HG02970 (cell line): Measurements from ENCODE around the gene TNIK.
"Not testable (repeated sequence)": the region's sequence is repeated elsewhere in the genome, so short reads cannot be mapped to it uniquely, and the experiment has no call there.

ENCODE experiments used
- ATAC-seq: cut with Tn5 transposase; IDR thresholded peaks from one replicate; pipeline ENCODE4 v1.9.1; 2021; ENCODE audit warnings: mild to moderate bottlenecking, moderate library complexity, moderate number of reproducible peaks; ENCODE audit not compliant: unreplicated experiment, low FRiP score

The TNIK gene

DNA sequence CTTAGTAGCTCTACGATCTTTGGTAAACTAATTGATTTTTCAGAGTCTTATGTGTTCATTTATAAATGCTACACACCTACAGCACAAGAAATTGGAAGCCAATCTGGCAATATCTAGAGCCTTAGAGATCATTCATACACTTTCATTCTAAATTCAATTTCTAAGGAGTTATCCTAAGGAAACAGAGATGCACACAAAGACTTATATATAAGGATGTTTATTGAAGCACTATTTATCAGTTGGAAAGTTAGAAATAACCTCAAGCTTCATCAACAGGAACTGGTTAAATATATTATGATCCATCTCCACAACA, 12.7 kb downstream of the TNIK start:
- ATAC-seq, result not testable (repeated sequence)

DNA sequence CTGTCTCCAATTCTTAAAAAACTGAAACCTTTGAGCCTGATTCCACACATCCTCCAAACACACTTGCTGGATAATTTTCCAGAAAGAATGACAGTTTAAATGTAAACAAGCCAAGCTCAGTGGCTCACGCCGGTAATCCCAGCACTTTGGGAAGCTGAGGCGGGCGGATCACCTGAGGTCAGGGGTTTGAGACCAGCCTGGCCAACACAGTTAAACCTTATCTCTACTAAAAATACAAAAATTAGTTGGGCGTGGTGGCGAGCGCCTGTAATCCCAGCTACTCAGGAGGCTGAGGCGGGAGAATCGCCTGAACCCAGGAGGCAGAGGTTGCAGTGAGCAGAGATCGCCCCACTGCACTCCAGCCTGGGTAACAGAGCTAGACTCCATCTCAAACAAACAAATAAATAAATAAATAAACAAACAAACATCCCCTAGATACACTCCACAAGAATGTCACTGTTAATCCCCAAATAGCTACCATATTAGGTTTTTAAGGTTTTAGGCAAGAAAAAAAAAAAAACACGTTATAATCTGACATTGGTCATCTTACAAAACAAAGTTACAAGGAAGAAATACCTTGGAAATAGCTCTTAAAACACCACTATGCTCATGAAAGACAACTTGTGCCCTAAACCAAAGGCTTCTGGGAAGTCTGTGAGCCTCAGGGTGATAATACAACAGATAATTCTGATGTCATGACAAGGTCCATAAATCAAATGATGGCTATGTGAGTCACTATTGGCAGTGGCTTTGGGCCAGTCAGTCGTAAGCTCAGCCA, 13.2 kb downstream of the TNIK start:
- ATAC-seq, result no peak

DNA sequence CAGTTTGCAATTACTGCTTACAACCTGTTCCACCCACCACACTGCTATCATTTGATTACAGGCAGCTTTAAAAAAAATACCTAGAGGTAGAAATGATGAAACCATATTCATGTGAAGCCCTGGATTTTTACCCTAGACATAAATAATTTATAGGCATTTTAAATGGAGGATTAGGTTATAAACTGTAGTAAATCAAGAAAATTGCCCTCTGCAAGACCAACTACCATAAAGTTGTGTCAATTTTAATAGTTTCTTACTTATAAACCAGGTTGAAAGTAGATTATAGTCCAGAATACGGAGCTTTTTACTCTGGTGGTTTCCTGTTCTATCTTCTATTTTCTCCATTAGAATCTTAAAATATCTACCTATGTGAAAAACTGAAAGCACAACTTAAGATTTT, 13.9 kb downstream of the TNIK start:
- no peak for ATAC-seq

DNA sequence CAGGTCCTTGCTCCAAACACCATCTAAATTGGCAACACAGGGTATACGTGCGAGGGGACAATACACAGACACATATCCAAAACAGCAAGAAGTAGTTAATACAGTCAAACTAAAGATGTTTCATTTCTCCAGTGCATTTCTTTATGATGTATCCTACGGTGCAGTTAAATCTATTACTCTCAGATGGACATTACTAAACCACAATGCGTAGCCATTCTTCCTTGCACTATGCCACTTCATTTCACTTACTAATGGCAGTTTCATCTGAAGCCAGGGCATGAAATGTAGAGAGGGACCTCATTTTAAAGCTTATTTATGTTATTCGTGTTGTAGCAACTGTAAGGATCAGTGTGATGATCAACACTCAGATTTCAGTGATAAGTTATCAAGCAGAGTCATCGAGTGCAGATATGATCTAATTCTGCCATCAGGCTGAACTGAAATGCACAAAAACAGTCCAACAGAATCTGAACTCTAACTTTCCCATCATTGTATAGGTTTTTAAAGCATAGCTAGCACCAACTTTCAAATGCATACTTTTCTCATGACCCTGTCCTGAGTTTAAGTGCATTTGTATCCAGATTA, 14.5 kb downstream of the TNIK start:
- no peak for ATAC-seq

DNA sequence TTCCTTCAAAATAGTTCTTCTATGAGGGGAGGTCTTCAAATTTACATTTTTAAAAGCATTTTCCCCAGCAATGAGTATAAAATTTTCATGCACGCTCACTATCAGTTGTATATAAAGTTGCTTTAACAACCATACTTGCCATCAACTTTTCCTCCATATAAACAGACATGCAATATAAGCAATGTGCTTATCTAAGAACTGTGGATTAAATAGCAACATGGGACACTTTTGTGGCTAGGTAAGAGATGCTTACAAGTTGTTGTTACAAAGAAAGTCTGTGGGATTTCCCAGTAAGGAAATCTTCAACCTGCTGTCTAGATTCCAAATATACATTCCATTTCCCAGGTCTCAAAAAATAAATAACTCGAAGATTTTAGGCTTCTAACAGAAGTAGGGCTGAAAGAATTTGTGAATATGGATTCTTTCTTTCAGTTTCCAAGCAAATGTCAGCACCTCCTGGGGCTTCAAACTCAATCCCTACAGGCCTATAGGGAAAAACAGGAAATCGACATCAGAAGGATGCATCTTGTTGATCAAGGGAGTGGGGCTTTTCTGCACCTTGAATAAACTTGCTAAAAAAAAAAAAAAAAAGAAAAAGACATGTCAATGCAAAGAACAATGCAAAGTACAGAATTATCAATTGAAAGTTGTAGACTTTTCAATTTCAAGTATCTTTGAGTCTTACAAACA, 16.1 kb downstream of the TNIK start:
- no peak for ATAC-seq

DNA sequence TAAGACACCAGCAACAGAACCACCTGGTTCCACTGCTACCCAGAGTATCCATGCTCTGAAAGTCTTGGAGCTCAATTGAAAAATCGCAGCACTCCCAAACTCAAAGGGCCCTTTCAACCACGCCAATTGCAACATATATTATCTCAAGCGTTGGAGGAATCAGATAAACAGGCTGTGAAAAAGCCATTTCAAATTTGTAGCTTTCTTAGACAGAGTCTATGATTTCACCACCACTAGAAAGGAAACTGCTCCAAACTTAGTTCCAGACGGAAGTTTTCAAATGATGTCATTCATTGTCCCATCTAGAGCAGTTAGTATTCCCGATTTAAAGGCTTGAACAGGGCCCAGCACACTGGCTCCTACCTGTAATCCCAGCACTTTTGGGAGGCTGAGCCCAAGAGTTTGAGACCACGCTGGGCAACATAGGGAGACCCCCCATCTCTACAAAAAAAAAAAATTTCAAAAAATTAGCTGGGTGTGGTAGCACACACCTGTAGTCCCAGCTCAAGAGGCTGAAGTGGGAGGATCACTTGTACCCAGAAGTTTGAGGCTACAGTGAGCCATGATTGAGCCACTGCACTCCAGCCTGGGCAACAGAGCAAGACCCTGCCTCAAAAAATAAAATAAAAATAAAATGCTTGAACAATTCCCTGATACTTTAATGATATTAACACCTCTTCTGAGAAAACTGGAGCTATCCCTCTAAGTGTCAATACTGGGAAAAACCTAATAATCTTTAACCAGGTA, 16.8 kb downstream of the TNIK start:
- no peak for ATAC-seq

DNA sequence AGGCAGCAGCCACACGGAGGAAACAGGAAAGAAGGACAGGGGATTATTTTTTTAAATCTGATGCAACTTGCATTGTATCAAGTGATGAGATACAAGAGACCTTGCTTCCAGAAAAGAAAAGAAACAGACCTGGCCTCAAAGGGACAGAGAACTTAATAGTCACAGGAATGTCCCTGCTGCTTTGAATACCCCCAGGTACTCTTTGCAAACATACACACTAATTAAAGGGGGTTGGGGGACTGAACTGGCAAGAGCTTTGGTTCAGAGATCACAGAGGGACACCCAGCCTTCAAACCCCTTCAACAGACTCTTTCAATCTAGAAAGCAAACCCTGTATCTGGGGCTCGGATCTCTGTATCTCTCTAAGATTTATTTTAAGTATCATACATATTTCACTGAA, 18.0 kb downstream of the TNIK start:
- ATAC-seq, result no peak

DNA sequence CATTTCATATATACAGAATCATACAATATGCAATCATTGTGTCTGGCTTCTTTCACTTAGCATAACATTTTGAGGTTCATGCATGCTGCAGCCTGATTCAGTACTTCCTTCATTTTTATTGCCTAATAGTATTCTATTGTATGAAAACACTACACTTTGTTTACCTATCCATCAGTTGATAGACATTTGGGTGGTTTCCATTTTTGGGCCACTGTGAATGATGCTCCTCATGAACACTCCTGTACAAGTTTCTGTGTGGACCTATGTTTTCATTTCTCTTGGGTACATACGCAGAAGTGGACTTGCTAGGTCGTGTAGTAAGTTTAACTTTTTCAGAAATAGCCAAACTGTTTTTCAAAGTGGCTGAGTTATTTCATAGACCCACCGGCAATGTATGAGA, 18.8 kb downstream of the TNIK start:
- ATAC-seq, result no peak

DNA sequence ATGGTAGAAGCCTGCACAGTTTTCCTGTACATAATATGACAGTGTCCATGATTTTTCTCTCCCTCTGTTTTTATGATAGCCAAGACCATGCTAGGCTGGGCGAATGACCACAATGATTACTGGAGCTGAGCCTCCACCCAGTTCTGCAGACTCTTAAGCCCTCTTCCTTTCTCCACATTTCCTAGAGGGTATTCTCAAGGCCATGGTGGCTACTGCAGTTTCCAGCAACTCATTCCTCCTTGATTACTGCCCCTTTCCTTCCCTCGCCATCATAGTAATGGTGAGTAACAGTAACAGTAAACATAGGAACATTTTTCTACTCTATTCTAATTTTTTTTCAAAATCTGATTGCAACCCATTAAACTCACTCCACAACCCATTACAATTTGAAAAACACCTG, 20.2 kb downstream of the TNIK start:
- ATAC-seq, result no peak

DNA sequence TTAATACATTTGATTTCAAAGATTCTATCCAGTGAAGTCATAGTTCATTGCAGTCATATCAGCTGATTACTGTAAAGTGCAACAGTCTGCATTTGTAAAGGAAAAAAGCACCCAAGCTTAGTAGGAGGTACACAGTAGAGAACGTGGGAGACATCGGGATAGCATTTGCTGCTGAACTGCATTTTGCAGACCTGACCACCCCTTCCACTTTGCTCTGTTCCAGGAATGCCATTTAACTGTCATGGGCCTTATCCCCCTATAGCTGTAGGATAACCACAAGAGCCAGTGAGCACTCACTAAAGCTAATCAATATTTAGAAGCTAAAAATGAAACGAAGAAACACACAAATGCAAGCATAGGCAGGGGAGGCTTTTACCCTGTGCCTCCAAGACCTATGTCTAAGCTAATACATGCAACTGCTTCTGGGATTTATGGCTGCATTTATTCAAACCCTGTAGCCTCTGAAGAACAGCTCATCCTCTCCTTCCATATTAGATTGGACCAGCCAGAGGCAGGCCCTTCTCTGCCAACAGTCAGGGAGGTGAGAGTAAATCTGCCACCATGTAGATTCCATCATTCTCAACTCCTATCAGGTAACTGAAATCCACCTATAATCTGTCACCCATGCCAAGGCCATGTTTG, 23.0 kb downstream of the TNIK start:
- ATAC-seq, result no peak

DNA sequence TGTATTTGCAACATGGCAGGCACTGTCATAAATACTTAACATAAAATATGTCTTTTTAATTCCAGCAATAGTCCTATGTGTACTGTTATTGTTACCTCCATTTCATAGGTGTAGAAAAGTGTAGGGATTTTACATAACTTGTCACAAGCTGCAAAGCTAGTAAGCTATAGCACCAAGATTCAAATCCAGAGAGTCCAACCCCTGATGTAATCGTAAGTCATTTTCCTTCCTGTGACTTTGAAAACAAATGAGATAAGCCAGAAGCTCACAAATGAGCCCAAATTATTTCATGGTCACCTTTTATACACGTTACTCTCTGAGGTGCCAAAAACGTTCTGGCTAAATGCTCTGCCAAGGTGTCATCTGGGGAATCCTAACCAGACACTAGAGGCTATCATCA, 23.8 kb downstream of the TNIK start:
- no peak for ATAC-seq

DNA sequence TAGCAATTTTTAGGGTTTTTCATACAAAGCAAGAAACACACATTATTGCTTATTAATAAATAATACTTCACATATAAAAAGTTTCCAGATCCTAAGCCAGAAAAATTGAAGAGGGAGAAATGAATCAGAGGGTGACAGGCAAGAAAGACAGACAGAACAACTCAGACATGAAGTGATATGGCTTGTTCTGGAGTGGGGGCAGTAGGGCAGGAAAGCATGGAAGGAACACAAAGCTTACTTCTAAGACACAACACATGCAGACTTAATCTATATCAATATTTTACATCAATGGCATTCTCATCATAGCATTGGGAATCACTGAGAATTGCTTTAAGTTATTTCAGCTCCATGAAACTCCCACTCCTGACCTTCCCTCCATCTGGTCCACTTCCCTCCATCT, 24.4 kb downstream of the TNIK start:
- ATAC-seq, result no peak

DNA sequence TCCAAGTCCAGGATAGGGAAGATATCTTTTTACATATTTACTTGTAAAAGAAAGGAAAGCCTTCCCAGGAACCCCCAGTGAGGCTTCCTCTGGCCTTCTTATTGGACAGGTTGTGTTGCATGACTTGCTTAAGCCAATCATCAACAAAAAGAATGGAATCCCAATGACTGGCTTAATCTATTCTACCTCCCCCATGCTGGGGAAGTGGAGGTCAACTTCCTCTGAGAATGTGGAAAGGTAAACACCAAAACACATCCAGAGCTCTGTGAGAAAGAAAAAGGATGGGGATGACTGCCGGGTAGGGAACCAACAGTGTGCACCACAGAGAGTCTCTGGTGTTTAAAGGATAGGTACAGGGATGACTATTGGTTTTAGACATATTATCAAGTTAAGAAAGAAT, 25.1 kb downstream of the TNIK start:
- no peak for ATAC-seq

DNA sequence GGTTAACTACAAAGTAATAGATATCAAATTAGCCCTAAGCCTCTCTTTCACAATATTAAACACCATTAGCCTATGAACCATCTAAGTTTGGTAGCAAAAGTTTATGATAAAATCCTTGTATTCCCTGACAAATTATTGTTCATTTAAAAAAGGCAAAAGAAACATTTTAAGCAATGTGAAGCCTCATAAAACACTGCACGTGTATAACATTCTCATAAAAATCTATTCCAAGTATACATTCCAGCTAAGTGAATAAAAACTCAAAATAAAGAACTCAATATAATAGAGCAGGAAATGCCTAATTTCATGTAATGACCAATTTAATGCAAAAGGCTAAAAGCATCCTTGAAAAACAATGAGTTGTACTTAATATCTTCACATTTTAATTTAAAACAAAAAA, 27.7 kb downstream of the TNIK start:
- ATAC-seq, result no peak

DNA sequence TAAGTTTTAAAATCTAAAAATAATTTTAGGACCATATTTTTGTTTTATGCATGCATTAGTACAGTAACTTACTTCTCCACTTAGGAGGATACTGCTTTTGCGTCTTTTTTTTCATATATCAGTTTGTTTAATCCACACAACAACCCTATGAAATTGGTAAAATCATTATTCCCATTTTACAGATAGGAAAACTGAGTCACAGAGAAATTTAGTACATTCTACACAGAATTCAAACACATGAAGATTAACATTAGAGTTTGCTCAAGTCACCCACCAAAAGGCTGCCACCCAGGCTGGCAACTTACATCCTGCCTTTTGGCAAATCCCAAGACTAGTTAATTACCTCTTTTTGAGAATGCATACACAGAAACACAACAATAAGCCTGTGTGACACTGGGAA, 28.7 kb downstream of the TNIK start:
- no peak for ATAC-seq

DNA sequence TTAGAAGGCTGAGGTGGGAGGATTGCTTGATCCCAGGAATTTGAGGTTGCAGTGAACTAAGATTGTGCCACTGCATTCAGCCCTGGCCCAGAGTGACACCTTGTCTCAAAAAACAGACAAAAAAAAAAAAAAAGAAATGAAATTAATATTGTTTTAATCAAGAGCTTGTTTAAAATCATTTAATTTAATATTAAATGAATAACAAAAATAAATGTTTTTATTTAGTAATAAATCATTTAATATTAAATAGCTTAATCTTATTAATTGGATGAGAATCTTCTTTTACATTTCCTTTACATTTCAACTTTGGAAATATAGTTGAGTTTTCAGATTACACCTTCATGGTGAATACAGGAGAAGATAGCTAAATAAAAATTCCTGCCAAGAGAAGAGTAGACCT, 29.7 kb downstream of the TNIK start:
- no peak for ATAC-seq

DNA sequence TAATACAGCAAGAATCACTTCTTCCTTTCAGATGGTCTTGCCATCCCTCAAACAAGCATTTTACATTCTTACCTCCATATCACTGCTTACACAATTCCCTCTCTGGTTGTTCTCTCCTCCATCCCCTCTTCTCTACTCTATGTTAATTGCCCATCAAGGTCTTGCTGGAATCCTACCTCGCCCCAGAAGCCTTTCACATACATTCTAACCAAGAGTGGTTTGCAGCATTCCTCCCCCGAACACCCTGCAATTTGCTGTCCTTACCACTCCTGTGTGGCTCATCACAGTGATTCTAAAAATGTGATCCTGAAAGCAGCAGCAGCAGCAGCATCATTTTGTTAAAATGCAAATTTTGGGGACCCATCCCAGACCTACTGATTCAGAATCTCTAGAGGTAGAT, 30.6 kb downstream of the TNIK start:
- no peak for ATAC-seq

DNA sequence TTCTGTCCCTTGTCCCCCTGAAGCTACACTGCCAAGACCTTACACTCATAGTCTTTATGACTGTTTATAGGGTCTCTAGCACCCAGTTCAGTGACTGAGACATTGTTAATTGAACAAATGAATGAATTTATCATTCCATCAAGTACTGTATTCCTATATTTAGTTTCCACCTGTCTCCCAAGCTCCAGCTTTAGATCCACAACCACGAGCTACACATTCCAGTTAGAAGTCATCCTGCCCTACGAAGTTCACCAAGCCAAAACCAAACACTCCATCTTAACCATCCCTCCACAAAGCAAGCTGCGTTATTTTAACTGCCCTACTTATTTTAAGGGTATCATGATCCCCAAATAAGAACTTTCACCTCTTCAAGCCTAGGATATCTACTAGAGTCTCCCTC, 31.3 kb downstream of the TNIK start:
- no peak for ATAC-seq

DNA sequence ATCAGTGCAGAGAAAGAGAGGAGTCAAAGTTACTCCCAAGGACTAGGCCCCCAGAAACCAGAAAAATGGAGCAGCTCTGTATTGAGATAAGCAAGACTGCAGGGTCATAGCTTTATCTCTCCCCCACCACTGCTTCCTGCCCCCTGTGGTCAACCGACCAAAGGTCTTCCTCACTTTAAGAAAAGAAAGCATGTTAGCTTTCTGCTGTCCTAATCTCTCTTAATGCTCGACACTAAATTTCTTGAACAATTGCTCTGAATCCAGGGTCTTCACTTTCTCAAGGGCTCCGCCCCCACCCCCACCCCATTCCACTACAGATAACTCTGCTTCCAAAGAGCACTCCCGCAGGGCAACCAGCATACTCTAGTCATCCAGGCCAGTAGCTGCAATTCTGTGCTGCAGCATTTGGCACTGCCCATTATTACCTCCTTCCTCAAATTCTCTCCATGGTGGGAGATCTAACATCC, 31.9 kb downstream of the TNIK start:
- ATAC-seq, result no peak

DNA sequence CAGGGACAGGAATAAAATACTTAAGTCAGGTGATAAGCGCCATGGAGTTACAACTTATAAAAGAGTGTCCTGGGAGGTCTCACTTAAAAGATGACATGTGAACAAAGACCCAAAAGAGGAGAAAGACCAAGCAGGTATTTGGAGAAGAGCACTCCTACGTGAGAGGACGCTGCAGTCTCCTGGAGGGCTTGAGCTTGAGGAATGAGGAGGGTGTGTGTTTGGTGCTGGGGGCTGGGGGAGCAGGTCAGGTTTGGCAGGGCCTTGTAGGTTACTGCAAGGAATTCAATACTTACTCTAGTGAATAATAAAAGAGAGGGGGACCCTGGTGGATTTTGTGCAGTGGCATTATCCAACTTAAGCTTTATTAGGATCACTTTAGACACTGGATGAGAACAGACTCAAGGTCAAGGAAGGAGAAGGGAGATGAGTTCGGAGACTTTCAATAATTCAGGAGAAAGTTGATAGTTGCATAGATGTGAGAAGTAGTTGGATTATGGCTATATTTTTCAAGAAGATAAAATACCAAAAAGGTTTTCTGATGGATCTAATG, 32.4 kb downstream of the TNIK start:
- ATAC-seq, result no peak
